ENCODE results near the gene OR2B6.

DNA sequence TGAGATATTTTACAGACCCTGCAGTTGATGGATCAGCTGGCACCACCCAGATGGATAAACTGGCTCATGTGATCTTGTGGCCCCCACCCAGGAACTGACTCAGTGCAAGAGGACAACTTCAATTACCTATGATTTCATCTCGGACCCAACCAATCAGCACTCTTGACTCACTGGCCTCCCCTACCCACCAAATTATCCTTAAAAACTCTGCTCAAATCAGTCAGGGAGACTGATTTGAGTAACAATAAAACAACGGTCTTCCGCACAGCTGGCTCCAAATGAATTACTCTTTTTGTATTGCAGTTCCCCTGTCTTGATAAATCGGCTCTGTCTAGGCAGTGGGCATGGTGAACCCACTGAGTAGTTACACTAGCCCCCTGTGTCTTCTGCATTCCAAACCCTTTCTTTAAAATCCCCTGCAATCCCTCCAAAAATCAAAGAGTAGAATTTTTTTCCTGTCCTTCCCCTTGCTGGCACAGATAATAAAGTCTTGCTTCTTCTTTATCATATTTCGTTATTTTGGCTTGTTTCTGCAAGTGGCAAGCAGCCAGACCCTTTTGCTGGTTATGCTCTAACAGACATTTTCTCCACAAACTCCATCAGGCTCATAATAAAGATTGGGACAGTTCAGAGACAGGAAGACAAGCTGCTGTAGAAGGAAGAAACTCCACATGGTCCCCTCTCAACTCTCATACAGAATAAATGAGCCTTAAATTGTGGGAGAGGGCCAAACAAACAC lies 48.3 kb downstream of the OR2B6 start:
- TF ChIP-seq, protein P1, sequence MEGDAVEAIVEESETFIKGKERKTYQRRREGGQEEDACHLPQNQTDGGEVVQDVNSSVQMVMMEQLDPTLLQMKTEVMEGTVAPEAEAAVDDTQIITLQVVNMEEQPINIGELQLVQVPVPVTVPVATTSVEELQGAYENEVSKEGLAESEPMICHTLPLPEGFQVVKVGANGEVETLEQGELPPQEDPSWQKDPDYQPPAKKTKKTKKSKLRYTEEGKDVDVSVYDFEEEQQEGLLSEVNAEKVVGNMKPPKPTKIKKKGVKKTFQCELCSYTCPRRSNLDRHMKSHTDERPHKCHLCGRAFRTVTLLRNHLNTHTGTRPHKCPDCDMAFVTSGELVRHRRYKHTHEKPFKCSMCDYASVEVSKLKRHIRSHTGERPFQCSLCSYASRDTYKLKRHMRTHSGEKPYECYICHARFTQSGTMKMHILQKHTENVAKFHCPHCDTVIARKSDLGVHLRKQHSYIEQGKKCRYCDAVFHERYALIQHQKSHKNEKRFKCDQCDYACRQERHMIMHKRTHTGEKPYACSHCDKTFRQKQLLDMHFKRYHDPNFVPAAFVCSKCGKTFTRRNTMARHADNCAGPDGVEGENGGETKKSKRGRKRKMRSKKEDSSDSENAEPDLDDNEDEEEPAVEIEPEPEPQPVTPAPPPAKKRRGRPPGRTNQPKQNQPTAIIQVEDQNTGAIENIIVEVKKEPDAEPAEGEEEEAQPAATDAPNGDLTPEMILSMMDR (IDR thresholded peaks at IDR 0.05) = no peak
- TF ChIP-seq, protein P2, sequence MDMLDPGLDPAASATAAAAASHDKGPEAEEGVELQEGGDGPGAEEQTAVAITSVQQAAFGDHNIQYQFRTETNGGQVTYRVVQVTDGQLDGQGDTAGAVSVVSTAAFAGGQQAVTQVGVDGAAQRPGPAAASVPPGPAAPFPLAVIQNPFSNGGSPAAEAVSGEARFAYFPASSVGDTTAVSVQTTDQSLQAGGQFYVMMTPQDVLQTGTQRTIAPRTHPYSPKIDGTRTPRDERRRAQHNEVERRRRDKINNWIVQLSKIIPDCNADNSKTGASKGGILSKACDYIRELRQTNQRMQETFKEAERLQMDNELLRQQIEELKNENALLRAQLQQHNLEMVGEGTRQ (IDR thresholded peaks at IDR 0.05) = no peak
- TF ChIP-seq, protein P3, sequence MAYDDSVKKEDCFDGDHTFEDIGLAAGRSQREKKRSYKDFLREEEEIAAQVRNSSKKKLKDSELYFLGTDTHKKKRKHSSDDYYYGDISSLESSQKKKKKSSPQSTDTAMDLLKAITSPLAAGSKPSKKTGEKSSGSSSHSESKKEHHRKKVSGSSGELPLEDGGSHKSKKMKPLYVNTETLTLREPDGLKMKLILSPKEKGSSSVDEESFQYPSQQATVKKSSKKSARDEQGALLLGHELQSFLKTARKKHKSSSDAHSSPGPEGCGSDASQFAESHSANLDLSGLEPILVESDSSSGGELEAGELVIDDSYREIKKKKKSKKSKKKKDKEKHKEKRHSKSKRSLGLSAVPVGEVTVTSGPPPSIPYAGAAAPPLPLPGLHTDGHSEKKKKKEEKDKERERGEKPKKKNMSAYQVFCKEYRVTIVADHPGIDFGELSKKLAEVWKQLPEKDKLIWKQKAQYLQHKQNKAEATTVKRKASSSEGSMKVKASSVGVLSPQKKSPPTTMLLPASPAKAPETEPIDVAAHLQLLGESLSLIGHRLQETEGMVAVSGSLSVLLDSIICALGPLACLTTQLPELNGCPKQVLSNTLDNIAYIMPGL (CRISPR knock-in tag; IDR thresholded peaks at IDR 0.05; ENCODE audit: borderline replicate concordance) = no peak
- TF ChIP-seq MAX (IDR thresholded peaks at IDR 0.05) = no peak
- no peak for TF ChIP-seq POLR2A (IDR thresholded peaks at IDR 0.05; ENCODE audit: low read length)
- no peak for TF ChIP-seq RAD21 (conservative IDR thresholded peaks at IDR 0.05 in 1 of 2, IDR thresholded peaks at IDR 0.05 in 1 of 2)

All from A549 (cell line).